LoVo (cell line): Measurements from ENCODE around the gene PPP1R1B.
A peak's percentile ranks its signal among the peaks of the same experiment; 100 is the strongest.

Source experiments
- DNase-seq: peaks from one replicate; pipeline ENCODE4 v3.0.0-alpha.2; 2016; ENCODE audit warnings: low spot score

The PPP1R1B gene

GRCh38 chr17:39633570-39634183 is 6.9 kb downstream of the PPP1R1B start:
- DNase-seq: no peak

DNA sequence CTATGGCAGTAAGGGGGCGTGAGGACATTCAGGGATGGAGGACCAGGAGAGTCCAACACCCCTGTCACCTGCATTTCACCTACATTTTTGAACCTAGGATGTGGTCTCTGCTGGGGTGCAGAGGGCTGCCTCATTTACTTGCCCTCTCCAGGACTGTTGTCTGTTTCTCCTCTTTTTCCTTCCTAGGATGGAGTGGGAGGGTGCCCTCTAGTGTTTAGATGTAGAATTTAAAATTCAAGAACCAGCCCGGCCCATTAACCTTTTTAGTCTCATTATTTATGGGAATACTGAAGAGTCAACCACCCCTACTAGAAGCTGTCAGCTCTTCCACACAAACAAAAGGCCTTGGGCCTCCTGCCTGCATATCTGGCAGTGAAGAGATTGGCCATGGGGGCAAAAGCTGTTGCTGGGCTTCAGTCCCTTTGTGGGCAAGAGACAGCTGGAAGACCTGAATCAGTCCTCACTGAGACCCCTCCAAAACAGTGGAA is 7.7 kb downstream of the PPP1R1B start:
- DNase-seq: peak; percentile 53

GRCh38 chr17:39635614-39636176 is 8.9 kb downstream of the PPP1R1B start:
- DNase-seq: no peak

- DNase-seq: no peak
Observed at GRCh38 chr17:39636587-39636926, 9.8 kb downstream of the PPP1R1B start.

GRCh38 chr17:39636927-39637736 is 10.4 kb downstream of the PPP1R1B start, which contains the start of gene STARD3:
Gene STARD3 (plus strand): TSS chr17:39637144. CDS start chr17:39653532, 16,388 bp downstream.
- peak; percentile 84 for DNase-seq

DNA sequence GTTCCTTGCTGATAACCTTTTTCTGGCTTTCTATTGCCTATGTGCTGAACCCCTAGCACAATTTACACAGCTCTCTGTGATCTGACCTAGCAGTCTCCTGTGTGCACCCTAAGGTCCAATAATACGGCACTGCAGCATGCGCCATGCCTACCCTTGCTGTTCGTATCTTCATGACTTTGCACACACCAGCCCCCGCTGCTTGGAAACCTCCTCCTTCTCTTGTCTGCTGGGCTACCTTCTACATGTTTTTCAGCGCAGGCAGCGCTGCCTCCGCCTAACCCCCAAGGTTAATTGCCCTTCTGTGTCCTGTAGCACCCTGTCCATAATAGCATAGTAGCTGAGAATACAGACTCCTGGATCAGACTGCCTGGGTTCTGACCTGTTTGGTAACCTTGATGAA is 11.6 kb downstream of the PPP1R1B start:
- DNase-seq: no peak

- DNase-seq: no peak
Observed at GRCh38 chr17:39639043-39639442, 12.3 kb downstream of the PPP1R1B start.

DNA sequence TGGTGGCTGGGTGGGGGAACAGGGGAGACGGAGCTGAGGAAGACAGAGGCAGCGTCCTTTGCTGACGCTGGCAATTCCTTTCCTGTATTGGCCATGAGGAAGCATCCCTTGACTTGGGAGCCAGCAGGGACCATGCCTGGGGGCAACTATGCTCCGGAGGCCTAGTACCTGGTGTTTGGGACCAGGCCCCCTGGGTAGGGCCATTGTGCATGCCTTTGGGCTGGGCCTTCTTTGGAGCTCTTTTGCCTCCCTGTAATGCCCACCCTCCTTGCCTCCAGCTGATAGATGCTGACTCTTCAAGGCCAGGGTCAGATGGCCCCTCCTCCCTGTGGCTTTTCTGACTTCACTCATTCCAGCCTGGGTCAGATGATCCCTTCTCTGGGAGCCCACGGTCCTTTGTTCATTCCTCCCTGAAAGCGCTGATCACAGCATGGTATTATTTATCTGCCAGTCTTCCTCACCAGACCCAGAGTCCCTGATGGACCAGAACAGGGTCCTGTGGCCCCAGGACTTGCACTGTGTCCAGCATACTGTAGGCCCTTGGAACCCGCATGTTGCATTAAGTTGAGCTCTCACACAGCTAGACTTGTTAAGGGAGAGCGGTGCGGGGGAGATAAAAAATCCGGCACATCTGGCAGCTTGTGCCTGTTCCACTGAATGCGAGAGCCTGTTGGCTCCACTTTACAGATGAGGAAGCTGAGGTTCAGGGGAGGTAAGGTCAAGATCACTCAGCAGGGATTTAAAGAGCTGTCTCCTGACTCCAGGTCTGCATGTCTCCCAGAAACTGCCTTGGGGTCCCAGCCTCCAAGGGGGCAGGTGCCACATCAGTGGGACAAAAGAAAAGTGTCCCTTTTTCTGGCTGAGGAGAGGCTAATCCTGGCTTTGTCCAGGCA is 13.1 kb downstream of the PPP1R1B start:
- no peak for DNase-seq

DNA sequence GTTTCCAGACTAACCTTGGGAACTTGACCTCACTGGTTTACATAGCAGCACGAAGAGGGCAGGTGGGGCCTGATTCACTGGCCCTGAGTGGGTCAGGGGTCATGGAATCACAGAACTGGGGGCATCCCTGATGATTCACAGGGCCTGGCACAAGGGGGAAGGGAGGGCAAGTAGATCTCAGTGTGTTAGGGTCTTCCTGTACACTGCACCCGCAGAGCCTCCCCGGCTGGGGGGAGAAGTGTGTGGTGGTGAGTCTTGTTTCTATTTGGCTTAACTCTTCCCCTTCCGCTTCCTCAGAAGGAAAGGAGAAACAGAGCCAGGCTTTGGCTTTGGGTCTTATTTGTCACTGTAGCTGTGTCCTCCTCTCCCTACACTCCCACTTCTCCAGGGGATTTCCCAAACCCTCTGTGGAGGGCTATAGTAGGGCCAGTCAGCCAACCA is 13.9 kb downstream of the PPP1R1B start:
- DNase-seq: no peak

- no peak for DNase-seq
Observed at GRCh38 chr17:39641097-39641496, 14.3 kb downstream of the PPP1R1B start.

GRCh38 chr17:39641883-39642282 is 15.1 kb downstream of the PPP1R1B start:
- DNase-seq: no peak

DNA sequence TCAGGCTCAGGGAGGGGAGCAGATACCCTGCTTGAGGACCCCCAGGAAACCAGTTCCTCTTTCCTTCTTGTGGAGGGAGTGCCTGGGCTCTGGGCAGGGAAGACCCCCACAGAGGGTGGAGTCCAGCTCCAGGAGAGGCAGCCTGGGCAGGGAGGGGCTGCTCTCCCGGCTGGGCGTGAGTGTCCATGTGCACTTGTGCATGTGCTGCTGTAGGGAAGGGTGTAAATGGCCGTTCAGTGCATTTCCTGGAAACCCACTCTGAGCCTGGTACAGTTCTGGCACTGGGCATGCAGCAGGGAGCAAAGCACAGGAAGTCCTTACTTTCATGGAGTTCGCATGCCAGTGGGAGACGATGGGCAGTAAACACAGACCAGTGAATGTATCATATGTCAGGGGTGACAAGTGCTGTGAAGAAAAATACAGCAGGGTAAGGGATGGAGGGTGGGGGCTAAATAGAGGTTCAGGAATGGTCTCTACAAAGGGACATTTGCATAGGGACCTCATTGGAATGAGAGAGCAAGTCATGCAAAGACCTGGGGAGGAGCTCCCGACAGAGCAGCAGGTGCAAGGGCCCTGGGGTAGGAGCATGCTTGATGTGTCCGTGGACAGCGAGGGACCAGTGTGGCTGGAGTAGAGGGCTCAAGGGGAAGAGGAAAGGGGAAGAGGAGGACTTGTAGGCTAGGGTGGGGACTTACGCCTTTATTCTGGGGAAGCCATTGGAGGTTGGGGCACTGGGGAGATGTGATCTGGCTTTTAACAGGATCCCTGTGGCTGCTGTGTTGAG is 15.7 kb downstream of the PPP1R1B start:
- no peak for DNase-seq

DNA sequence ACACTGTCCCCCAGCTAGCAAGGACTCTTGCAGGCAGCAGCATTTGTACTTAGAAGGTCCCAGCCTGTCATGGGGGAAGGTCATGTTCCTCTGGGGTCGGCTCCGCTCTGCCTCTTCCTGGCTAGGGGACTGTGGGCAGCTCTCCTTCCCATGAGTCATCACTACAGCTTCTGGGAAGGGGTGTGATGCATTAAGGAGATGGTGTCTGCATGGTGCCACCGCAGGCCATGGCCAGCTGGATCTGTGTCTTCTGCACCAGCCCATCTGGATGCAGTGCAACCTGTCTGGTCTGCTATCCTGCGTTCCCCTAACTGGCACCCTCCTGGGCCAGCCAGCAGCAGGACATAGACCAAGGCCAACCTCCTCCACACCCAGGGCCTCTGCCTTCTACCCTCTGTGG is 16.5 kb downstream of the PPP1R1B start:
- no peak for DNase-seq

DNA sequence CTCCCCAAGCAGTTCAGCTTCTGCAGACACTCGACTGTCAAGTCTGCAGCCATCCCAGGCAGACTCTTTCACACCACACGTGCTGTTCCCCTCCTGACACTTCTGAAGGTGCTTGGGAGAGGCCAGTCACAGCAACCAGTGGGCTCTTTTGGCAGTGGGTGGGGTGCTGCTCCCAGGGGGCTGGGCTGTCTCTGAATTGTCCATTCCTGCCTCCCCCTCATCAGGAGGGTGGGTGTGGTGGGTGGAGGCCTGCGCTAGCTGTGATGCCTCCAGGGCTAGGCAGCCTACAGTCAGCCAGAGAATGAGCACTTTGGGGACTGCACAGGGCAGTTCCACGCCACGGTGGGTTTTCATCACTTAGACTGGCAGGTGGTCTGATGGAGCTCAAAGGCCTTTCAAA is 20.5 kb downstream of the PPP1R1B start:
- no peak for DNase-seq

DNA sequence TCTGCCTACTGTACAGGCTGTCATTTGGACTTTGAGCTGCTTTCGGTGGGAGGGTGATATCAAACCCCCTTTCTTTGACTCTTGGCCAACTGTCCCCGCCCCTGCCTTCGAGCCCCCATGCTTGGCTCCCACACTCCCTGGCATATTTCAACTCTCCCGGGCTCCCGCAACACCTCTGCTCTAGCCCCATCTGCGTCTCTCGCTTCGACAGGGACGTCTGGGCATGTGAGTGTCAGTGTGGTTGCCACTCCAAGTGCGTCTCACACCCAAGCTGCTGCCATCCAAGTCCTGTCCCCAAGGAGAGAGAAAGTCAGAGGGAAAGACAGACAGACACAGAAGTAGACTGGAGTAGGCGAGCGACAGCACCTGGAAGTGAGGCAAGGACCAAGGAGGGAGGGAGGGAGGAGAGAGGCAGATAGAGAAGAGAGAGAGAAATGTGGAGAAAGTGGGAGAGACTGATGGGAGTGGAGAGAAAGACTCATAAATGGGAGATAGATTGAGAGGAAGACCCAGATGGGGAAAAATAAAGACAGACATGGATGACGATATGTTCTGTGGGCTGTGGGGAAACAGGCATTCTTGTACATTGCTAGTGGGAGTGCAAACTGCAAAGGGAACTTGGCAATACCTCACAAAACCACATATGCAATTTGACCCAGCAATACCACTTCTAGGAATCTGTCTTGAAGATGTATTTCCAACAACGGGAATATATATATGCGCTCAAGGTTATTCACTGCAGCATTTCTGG is 22.0 kb downstream of the PPP1R1B start:
- DNase-seq: no peak

GRCh38 chr17:39650121-39650579 is 23.4 kb downstream of the PPP1R1B start:
- DNase-seq: no peak

DNA sequence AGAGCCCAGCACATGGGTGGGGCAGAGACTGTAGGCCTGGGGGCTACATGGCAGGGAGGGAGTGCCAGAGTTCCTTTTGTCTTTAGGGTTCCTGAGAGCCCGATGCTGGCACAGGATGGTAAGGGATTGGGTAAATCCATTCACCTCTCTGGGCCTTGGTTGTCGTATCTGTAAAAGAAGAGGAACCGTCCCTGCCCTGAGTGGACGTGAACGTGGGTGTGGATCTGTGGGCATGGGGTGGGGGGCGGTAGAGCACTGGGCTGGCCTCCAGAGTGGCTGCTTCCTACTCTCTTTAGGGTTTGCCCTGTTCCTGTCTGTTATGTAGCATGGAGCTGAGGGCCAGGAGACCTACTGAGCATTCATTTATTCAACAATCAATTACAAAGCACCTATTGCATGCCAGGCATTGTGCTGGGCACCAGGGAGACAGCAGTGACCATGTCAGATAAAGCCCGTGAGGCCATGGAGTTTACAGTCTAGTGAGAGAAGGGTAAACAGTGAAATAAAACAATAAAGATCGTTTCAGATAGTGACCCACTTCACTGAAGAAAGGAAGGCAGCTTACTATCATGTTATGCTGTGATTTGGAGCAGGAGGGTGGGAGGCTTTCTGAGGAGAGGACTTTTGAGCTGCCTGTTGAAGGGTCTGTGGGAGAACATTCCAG is 25.3 kb downstream of the PPP1R1B start:
- DNase-seq: no peak

GRCh38 chr17:39652587-39653315 is 26.0 kb downstream of the PPP1R1B start:
- DNase-seq: no peak

GRCh38 chr17:39653316-39653661 is 26.5 kb downstream of the PPP1R1B start:
- no peak for DNase-seq
